DND-41 (cell line): Measurements from ENCODE around the gene AIF1.

ENCODE experiments used
- CTCF ChIP-seq: IDR thresholded peaks from 2 replicates; pipeline ENCODE4 v1.5.1; 2012; ENCODE audit warnings: borderline replicate concordance, low read length, moderate library complexity, mild to moderate bottlenecking; ENCODE audit not compliant: poor library complexity, severe bottlenecking; ENCODE audit errors: extremely low read depth
- EZH2 ChIP-seq: IDR thresholded peaks from 3 replicates; pipeline ENCODE4 v1.6.1; 2012; ENCODE audit warnings: borderline replicate concordance, low read depth, mild to moderate bottlenecking, moderate library complexity, low read length, inconsistent platforms; ENCODE audit not compliant: severe bottlenecking

- TF ChIP-seq CTCF (no peak), EZH2 (no peak)
Observed at GRCh38 chr6:31619805-31620585, 5.0 kb downstream of the AIF1 start.
